Measurements from ENCODE around the gene IKBKE.

GRCh38 chr1:206529425-206529824, 59.1 kb downstream of the IKBKE start:
- no peak for TF ChIP-seq ZNF274 (IDR thresholded peaks at IDR 0.05; ENCODE audit: low read depth, low read length)
- TF ChIP-seq YY1 (IDR thresholded peaks at IDR 0.05; ENCODE audit: insufficient read depth, insufficient read length): no peak
- TF ChIP-seq SUZ12 (IDR thresholded peaks at IDR 0.05; ENCODE audit: extremely low read depth, insufficient read depth, insufficient read length): no peak

Data from NT2/D1 (cell line).